Esophagus muscularis mucosa (tissue), 4 donors: ENCODE measurements around the gene RTRAF. TPM values are rescaled to one million over a fixed set of nuclear protein-coding genes. Genes with fewer than 3 reads are reported as not detected.

ENCODE experiments used
- DNase-seq: peaks from one replicate; pipeline ENCODE4 v3.0.0-alpha.2; 2017; ENCODE audit errors: extremely low spot score
- H3K27ac ChIP-seq, 4 donors: fragments of 200-600 bp; sonication (generic); replicated peaks in 1 of 4; 1 replicate in 3 of 4; 2 replicates in 1 of 4; pipeline ENCODE4 v1.5.1; 2016 to 2019; ENCODE audit warnings: mild to moderate bottlenecking in 1 of 4
- H3K27me3 ChIP-seq, 4 donors: fragments of 200-600 bp; sonication (generic); one replicate each; pipeline versions ENCODE4 v1.5.1 to v1.6.0; 2016 to 2019
- H3K36me3 ChIP-seq, 4 donors: fragments of 200-600 bp; sonication (generic); one replicate each; pipeline ENCODE4 v1.5.1; 2016 to 2019
- H3K4me1 ChIP-seq, 4 donors: fragments of 200-600 bp; sonication (generic); one replicate each; pipeline ENCODE4 v1.5.1; 2016 to 2019
- H3K4me3 ChIP-seq, 4 donors: fragments of 200-600 bp; sonication (generic); 1 replicate in 2 of 4; 2 replicates in 2 of 4; pipeline ENCODE4 v1.5.1; 2016 to 2019; ENCODE audit warnings: mild to moderate bottlenecking in 4 of 4, moderate library complexity in 1 of 4
- H3K9me3 ChIP-seq, 4 donors: fragments of 200-600 bp; sonication (generic); 1 replicate in 3 of 4; 2 replicates in 1 of 4; pipeline ENCODE4 v1.5.1; 2016 to 2019
- EP300 ChIP-seq: sonication (generic); formaldehyde crosslinking; IDR thresholded peaks from one replicate; pipeline ENCODE4 v1.6.1; 2017; ENCODE audit warnings: antibody characterized with exemption
- POLR2A ChIP-seq: fragments of 450-650 bp; IDR thresholded peaks from one replicate; pipeline ENCODE4 v1.6.1; 2017; ENCODE audit warnings: antibody characterized with exemption, moderate library complexity, mild to moderate bottlenecking, low read depth
- POLR2AphosphoS5 ChIP-seq, 2 donors: sonication (generic); formaldehyde crosslinking; IDR thresholded peaks; one replicate each; pipeline ENCODE4 v1.6.1; 2017; ENCODE audit warnings: antibody characterized with exemption in 2 of 2
- WGBS: methylation state at CpG from one replicate; pipeline ENCODE4 v1.1.5; 2018; 5-methylcytosine and 5-hydroxymethylcytosine counted together
- intact Hi-C: fragments of 100-400 bp; cut with DNase I; formaldehyde crosslinking; loops from one replicate; pipeline ENCODE4 v1.15.1; 2023
- total RNA-seq, 4 donors: library from RNA; depleted of rRNA; stranded (reverse); fragments of >200 nt; gene quantifications; one replicate each; pipeline versions ENCODE4 v1.1.0 to v1.2.1, GENCODE V29; 2016
- TF ChIP-seq, protein P1 (sequence below), 3 experiments: fragments of 200-600 bp in 2 of 3; fragments of 450-650 bp in 1 of 3; sonication (generic) in 2 of 3; IDR thresholded peaks; one replicate each; pipeline ENCODE4 v1.5.1; 2017 to 2019; ENCODE audit warnings: antibody characterized with exemption in 3 of 3, mild to moderate bottlenecking in 2 of 3, moderate library complexity in 1 of 3

Gene RTRAF
- total RNA-seq, 4 donors from 2014 or later: 66.4 to 122 (median 70.1) TPM

DNA sequence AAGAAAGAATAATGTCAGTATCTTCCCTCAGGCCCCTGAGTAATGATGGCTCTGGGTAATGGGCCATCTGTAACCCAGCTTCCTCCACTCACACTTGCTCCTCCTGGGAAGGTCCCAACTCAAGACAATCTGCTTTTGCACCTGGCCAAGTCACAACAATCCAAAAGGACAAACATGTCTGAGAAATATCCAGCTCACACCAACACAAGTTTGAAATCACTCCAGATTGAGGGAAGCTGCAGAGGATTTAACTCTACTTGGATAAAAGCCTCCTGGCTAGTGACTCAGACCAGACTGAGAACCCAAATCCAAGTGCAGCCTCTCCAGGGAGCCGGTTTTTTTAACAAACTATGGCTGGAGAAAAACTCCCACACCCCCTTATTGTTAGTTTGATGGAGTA lies 34.2 kb downstream of the RTRAF start:
- peaks cover 25 to 43% (median 38%) of the 10 kb centered on the region in 4 donors for H3K36me3 ChIP-seq
- no peak overlapping the region for H3K27ac ChIP-seq
- no peak overlapping the region for H3K4me3 ChIP-seq
- peaks cover 44 to 61% (median 50%) of the 10 kb centered on the region in 4 donors for H3K4me1 ChIP-seq
- no peak for DNase-seq
- intact Hi-C loops: no loop called here
- no peaks in the 10 kb centered on the region for H3K9me3 ChIP-seq
- TF ChIP-seq POLR2AphosphoS5 (IDR thresholded peaks at IDR 0.05): peak; percentile 10 to 11
- TF ChIP-seq, protein P1, sequence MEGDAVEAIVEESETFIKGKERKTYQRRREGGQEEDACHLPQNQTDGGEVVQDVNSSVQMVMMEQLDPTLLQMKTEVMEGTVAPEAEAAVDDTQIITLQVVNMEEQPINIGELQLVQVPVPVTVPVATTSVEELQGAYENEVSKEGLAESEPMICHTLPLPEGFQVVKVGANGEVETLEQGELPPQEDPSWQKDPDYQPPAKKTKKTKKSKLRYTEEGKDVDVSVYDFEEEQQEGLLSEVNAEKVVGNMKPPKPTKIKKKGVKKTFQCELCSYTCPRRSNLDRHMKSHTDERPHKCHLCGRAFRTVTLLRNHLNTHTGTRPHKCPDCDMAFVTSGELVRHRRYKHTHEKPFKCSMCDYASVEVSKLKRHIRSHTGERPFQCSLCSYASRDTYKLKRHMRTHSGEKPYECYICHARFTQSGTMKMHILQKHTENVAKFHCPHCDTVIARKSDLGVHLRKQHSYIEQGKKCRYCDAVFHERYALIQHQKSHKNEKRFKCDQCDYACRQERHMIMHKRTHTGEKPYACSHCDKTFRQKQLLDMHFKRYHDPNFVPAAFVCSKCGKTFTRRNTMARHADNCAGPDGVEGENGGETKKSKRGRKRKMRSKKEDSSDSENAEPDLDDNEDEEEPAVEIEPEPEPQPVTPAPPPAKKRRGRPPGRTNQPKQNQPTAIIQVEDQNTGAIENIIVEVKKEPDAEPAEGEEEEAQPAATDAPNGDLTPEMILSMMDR (IDR thresholded peaks at IDR 0.05): no peak
- H3K27me3 ChIP-seq: no peaks in the 10 kb centered on the region
- WGBS: 9% methylated on average over 1 of the region's 1 CpG

DNA sequence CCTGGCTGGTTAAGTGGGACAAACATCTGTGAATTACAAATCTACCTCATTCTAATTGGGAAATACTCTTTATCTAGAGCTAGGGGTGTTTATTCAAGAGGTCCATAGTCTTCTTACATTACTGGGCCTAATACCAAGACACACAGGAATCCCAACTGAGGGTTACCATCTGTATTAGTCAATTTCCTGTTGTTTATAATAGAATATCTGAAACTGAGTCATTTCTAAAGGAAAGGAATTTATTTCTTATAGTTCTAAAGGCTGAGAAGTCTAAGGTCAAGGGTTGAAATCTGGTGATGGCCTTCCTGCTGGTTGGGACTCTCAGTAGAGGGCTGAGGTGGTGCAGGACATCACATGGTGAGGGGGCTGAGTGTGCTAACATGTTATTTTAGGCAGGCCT lies 36.0 kb downstream of the RTRAF start:
- H3K36me3 ChIP-seq: peaks cover 13 to 34% (median 28%) of the 10 kb centered on the region in 4 donors
- no peak for DNase-seq
- no peak for TF ChIP-seq POLR2AphosphoS5 (IDR thresholded peaks at IDR 0.05)
- TF ChIP-seq, protein P1 (IDR thresholded peaks at IDR 0.05): no peak
- H3K4me3 ChIP-seq: no peak overlapping the region
- H3K9me3 ChIP-seq: no peaks in the 10 kb centered on the region
- H3K4me1 ChIP-seq: peaks cover 44 to 50% (median 47%) of the 10 kb centered on the region in 4 donors
- intact Hi-C loops: no loop called here
- peak overlapping the region; percentile 0 to 52 (median 26) for H3K27ac ChIP-seq
- no peaks in the 10 kb centered on the region for H3K27me3 ChIP-seq

DNA sequence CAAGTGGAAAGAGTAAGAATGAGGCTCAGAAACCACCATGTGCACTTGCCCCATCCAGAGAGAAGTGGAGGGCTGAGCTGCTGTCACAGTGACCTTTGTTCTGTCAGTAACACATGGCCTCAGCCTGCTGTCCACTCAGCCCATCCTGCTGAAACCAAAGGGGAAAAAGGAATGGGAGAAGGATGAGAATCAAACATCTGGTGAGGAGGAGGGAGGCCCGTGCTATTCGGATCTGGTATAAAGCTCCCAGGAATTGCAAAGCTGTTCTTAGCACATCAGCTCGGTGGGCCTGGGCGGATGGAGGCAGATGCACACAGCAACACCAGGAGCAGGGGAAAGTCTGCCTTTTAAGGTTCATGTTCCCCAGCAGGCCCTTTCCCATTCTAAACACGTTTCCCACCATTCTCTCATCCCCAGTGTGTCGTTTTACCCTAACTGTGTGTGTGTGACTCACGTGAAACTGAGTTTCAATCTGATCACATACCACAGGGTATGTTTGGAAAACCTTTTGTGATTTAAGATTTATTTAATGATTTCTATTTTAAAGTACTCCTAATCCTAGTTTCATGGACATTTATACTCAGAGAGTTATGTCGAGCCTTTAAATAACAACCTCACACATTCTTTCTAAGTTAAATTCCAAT lies 36.8 kb downstream of the RTRAF start:
- Histone ChIP-seq H3K4me1 (peaks cover 43 to 49% (median 47%) of the 10 kb centered on the region in 4 donors), H3K27ac (peak overlapping the region; percentile 0 to 52 (median 26)), H3K9me3 (no peaks in the 10 kb centered on the region), H3K4me3 (no peak overlapping the region), H3K27me3 (no peaks in the 10 kb centered on the region), H3K36me3 (peaks cover 13 to 34% (median 28%) of the 10 kb centered on the region in 4 donors)
- DNase-seq: no peak
- 78% methylated on average over 8 of the region's 8 CpGs for WGBS
- intact Hi-C loops: no loop called here
- TF ChIP-seq POLR2A (no peak), EP300 (no peak), POLR2AphosphoS5 (IDR thresholded peaks at IDR 0.05) (no peak)
- TF ChIP-seq, protein P1 (IDR thresholded peaks at IDR 0.05): no peak

DNA sequence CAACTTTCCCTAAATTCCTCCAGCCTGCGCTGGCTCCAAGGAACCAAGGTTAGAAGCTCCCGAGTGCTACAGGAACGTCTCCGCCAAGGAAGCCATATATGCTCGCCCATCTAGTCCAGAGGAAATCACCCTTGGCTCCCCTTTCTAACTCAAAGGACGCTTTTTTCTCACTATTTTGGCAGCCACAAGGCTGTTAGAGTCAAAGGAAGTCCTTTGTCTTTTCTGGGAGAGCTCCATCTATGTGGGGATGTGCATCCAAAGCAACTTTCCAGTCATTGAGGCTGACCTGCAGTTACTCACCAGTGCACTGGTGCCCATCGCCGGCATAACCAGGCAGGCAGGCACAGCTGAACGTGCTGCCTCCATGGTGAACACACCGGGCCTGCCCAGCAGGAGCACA lies 37.6 kb downstream of the RTRAF start:
- Histone ChIP-seq H3K27me3 (no peaks in the 10 kb centered on the region), H3K4me3 (no peak overlapping the region), H3K36me3 (peaks cover 13 to 34% (median 28%) of the 10 kb centered on the region in 4 donors), H3K9me3 (no peaks in the 10 kb centered on the region), H3K27ac (peak overlapping the region in 1 of 4 donors; percentile 10), H3K4me1 (peaks cover 45% of the 10 kb centered on the region in 4 donors)
- intact Hi-C loops: no loop called here
- TF ChIP-seq, protein P1 (IDR thresholded peaks at IDR 0.05): no peak
- TF ChIP-seq POLR2AphosphoS5 (IDR thresholded peaks at IDR 0.05): no peak
- no peak for TF ChIP-seq EP300
- TF ChIP-seq POLR2A: no peak
- no peak for DNase-seq
- 72% methylated on average over 9 of the region's 10 CpGs for WGBS

DNA sequence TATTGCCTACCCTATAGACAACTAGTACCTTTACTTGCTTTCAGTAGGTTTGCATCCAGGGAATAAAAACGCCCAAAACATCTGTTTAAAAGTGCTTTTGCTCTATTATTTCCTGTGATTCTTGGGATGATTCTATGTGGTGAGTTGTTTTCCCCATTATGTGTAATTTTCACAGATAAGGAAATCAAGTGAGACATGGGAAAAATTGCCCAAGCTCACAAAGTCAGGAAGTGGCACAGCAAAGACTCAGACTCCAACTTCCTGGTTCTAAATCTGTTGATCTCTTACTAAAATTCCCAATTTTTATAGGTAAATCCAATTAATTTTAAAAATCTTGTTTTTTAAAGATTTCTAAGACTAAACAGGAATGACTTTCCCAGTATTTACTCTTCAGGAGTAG lies 40.5 kb downstream of the RTRAF start:
- peaks cover 27 to 36% (median 31%) of the 10 kb centered on the region in 4 donors for H3K4me1 ChIP-seq
- H3K4me3 ChIP-seq: no peak overlapping the region
- no peak overlapping the region for H3K27ac ChIP-seq
- H3K9me3 ChIP-seq: no peaks in the 10 kb centered on the region
- peaks cover 18 to 37% (median 30%) of the 10 kb centered on the region in 4 donors for H3K36me3 ChIP-seq
- H3K27me3 ChIP-seq: no peaks in the 10 kb centered on the region
- DNase-seq: no peak
- intact Hi-C loops: loop anchor here (5.0 kb wide), 1 partner anchor 33 kb away; no protein-coding TSS in a partner anchor
- 88% methylated on average over 1 of the region's 1 CpG for WGBS
- TF ChIP-seq, protein P1 (IDR thresholded peaks at IDR 0.05): no peak
- TF ChIP-seq EP300 (no peak), POLR2AphosphoS5 (IDR thresholded peaks at IDR 0.05) (no peak), POLR2A (no peak)
